Fibroblast of gingiva (primary cell): Measurements from ENCODE around the gene CST9.
"Not testable (repeated sequence)": the region's sequence is repeated elsewhere in the genome, so short reads cannot be mapped to it uniquely, and the experiment has no call there.

Experiments
- DNase-seq: peaks from one replicate; pipeline ENCODE4 v3.0.0-alpha.2; 2011; ENCODE audit warnings: low read depth

Gene CST9

DNA sequence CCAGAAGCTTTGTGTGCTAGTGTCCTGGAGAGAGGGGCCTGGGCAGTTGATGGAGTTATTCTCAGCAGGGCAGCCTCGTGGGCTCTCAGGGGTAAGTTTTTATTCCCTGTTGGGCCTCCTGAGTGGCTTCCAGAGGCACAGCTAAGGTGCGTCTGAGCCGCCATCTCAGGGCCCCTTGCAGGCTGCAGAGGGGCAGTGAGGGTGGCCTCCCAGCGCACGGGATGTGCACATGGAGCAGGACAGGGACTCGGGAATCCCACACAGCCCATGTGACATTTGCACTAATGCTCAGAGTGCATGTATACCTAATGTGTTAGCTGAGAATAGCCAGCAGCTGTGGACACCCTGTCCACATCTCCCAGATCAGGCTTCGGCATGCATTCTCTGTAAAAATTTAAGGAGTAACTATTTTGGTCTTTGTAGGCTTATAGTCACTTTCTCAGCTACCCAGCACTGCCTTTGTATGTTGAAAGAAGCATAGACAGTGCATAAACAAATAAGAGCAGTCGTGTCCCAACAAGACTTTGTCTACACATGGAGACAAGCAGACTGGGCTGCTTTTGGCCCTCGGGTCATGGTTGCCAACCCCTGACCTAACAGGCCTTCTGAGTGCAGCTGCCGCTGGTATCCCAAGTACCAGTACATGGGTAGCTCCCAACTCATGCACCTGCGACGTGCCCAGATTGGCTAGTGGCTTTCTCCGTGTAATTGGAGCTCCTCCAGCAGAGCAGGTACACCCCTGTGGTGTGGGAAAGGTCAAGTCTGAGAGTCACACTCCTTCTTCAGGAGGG lies 18.8 kb downstream of the CST9 start:
- DNase-seq, result no peak

DNA sequence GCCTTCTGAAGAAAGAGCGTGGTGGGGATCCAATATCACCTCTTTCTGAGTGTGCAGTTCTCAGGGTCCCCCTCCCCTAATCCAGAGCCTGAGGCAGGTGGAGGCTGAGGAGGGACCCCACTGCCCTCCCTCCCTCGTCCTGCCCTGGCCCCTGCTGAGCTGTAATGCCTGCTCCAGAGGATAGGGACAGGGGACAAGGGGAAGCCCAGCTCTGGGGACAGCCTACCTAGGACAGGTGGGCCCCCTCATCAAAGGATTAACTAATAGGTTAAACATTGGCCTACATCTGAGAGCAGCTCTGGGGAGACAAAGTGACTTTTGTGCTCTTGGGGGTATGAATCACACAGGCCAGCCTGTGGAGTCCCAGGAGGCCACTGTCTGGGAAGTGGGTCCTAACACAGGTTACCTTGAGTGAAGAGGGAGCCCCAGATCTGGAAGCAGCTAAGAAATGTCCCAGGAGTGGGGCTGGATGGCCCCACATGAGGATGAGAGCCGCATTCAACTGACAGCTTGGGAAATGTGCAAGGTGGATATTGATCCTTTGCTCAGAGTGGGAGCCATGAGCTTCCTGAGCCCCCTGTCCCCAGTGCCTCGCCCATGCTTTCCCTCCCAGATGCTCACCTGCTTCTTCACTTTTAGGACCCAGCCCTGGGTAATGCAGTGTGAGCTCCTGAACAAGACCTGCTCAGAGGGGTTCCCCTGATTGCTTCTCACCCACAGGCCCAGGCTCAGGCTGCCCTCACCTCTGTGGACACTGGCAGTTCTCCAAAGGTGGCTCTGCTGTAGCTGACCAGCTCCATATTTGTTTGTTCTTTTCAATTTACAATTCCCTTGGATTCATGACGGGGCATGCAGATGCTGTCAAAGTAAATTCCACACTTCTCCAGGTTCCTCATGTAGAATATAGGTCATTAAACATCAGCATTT lies 19.6 kb downstream of the CST9 start:
- no peak for DNase-seq

DNA sequence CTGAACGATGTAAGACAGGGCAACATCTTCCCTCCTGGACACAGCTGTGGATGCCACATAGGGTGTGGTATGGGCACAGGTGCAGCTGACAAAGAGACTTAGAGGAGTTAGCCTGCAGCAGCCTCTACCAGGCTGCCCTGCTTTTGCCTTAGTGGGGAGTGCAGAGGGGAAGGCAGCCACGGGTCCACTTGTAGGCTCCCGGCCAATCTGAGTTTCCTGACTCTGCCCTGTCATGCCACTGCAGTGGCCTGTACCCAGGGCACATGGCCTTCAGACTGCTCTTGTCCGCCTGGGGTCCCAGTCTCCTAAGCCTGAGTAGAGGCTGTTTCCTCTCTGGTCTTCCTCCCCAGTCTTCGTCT lies 20.3 kb downstream of the CST9 start:
- DNase-seq, result no peak

DNA sequence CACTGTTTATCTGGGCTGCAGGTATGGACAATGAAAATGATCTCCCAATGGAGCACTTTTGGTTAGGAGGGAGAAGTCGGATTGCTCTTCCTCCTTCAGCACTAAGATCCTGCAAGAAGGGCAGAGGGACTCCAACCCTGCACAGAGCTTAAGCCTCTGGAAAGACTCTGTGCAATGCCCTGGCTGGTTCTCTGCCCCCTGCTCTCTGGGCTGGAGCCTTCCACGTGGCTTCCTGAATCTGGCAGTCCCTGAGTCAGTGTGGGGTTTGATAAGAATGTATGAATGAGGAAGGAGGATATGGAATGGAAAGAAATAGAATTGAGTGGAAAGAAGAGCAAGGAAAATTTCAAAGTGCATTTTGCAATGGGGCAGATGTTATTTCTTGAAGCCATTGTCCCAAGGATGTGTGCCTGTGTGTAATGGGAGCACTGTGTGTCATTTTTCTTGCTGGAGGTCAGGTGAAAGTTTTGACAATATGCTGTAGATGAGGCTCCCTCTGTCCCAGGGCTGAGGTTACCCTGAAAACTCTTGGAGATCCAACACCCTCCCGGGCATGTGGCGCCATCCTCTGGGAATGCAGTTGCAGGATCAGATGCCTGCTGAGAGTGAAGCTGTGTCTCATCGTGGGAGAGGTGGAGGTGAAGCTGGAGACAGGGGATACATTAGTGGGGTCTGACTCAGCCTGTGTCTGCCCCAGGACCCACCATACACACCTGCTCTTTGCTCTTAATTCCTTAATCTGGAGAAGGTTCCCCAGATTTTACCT lies 21.1 kb downstream of the CST9 start:
- no peak for DNase-seq

DNA sequence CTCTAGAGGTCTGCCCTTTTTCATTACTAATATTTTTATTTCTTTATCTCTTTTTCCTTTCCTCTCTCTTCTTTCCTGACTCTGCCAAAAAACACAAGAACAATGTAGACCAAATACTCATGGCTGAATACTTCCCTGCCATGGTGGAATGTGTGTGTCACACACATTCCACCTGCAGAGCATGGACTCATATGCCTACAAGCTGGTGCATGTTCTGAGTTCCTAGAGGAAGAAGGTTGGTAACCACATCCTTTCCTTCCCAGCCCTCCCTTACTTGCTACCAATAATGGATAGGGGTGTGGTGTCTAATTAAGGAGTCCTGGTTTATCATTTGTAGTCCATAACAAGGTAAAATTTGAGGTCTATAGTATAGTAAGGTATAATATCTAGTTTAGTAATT lies 22.2 kb downstream of the CST9 start:
- no peak for DNase-seq

DNA sequence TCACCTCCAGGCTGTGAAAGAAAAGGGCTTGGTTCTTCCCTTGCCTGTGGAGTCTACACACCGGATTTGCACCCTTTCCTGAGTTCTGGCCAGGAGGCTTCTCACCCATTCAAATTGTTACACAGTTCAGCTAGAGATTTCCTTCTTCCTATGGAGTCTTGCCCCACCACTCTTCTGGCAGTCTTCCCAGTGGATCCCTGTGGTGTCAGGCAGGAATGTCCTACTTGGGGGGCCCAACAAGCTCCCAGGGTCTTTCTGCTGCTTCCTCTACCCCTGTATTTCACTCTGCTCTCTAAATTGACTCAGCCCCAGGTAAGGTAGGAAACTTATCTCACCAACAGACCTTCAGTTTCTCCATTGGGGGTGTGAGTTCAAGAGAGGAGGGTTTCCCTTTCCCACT lies 23.4 kb downstream of the CST9 start:
- DNase-seq, result no peak

DNA sequence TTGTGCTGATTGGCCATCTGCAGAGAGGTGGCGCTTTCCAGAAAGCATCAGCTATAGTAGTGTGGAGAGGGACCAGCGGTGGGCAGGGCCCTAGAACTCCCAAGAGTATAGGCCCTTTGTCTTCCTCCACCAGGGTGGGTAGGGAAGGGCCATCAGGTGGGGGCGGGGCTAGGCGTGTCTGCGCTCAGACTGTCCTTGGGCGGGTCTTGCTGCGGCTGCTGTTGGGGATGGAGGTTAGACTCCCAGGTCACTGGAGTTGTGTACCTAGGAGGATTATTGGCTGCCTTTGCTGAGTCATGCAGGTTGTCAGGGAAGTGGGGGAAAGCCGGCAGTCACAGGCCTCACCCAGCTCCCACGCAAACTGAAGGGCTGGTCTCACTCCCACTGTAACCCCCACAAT lies 23.9 kb downstream of the CST9 start:
- not testable (repeated sequence) for DNase-seq

DNA sequence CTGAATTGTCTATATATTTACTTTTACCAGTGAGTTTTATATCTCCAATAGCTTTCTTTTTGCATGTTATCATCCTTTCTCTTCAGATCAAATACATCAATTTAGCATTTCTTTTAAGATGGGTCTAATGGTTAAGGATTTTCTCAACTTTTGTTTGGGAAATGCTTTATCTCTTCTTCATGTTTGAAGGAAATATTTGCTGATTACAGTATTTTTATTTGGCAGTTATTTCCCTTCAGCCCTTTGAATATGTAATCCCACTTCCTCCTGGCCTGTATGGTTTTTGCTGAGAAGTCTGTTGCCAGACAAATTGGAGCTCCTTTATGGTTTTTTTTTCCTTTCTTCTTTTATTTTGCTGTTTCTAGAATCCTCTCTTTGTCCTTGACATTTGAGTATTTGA lies 30.7 kb downstream of the CST9 start:
- DNase-seq, result no peak

DNA sequence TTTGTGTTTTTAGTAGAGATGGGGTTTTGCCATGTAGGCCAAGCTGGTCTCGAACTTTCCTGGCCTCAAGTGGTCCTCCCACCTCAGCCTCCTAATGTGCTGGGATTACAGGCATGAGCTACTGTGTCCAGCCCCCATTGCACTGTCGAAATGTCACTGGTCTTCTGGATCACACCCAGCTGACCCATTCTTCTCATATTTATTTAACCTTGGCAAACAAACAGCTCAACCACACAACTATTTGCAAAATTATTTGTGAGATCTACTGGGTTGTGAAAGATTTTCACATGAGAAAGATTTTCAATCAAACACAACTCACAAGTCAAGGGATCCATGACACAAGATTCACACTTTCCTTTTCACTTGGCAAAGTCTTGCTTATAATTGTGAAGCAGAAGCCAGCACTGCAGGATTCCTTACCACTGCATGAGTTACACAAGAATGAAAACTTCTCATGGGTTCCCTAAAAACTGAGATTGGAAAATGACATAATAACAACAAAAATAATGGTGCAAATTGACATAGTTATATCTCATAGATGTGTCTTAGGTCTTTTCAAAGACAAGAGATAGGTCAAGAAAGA lies 35.4 kb downstream of the CST9 start:
- DNase-seq, result no peak

DNA sequence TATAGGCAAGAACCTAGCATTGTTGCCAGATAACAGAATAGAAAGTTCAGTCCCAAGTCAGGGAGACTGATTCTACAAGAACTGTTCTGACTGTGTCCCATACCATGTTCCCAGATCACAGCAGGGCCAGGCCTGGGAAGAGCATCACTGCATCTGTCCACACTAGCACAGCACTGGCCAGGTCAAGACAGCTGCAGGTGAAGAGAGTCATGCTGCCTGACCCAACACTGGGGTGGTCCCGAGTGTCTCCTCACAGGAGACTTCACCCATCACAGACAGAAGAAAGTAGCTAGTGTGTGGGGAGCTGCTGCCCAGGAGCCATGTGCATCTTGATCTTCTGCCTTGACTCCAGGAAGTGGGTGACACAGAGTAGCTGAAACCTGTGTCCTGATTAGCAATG lies 36.1 kb downstream of the CST9 start:
- DNase-seq, result no peak

DNA sequence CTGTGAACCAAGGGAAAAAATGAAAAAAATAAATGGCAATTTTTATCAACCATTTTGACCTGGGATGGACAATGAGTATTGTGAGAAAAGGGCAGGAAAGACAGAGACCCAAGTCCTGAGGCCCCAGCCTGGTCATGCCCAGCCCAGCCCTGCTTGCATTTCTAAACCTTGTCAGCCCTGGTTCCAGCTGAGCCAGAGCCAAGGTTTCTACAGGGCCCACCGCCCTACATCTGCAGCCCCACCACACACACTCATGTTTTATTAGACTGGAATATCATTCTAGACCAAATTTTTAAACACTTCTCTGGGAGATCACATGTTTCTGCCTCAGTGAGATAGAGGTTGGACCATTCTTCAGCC lies 36.8 kb downstream of the CST9 start:
- DNase-seq, result no peak

DNA sequence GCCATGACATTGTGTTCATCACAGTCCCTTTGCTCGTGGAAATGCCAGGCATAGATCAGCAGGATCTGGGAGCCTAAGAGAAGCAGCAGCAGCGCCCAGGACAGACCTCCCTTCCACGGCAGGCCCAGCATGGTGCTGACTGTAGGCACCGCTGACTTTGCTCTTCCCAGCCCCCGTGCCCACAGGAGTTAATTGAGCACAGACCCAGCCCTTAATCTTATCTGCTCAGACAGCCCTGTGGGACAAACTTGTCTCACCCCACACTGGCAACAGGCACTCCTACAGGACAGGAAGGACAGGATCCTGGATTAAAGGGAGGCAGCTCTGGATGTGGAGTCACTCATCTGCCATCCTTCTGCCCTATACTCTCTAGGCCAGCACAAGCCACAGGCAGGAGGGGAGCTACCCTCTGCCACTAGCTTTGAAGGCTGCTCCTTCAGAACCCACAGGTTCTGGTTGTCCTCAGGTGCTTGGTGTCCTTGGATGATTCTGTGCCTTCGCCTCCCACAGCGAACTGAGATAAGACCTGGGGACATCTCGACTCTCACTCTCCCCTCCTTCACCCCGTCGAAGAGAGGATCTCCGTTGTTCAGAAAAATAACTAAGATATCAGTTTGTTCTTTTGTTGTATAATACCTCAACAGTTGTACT lies 37.3 kb downstream of the CST9 start, which contains the start of gene CST9L:
Gene CST9L (minus strand): TSS at position 165 of the 651 bp plus-strand sequence. CDS start 34 bp downstream, at position 131.
- DNase-seq, result no peak

DNA sequence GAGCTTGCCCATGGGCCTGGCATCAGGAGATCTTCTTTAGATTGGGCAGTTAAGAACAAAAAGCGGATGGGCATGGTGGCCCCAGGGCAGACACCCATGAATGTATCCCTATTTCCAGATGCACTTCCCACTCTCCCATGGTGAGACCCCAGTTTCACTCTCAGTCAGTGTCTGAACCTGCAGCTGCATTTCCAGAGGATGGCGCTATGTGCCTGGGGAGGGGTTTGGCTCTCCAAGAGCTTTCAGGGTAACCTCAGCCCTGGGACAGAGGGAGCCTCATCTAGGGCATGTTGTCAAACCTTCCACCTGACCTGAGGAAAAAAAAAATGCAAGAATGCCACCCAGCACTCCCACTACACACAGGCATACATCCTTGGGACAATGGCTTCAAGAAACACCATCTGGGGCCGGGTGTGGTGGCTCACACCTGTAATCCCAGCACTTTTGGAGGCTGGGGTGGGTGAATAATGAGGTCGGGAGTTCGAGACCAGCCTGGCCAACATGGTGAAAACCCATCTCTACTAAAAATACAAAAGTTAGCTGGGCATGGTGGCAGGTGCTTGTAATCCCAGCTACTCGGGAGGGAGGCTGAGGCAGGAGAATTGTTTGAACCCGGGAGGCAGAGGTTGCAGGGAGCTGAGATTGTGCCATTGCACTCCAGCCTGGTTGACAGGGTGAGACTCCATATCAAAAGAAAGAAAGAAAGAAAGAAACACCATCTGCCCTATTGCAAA lies 39.4 kb downstream of the CST9 start:
- no peak for DNase-seq

DNA sequence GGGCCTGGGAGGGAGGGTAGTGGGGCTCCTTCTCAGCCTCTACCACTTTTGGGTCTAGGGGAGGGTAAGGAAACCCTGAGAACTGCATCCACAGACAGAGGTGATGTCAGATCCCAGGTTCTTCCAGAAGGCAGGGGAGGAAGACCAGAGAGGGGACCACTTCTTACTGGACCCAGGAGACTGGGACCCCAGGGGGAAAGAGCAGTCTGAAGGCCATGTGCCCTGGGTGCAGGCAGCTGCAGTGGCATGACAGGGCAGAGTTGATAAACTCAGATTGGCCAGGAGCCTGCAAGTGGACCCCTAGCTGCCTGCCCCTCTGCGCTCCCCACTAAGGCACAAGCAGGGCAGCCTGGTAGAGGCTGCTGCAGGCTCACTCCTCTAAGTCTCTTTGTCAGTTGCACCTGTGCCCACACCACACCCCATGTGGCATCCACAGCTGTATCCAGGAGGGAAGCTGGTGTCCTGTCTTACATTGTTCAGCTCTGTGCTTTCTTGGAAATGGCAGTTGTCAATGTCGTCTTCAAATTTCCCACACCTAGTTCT lies 40.1 kb downstream of the CST9 start:
- no peak for DNase-seq

DNA sequence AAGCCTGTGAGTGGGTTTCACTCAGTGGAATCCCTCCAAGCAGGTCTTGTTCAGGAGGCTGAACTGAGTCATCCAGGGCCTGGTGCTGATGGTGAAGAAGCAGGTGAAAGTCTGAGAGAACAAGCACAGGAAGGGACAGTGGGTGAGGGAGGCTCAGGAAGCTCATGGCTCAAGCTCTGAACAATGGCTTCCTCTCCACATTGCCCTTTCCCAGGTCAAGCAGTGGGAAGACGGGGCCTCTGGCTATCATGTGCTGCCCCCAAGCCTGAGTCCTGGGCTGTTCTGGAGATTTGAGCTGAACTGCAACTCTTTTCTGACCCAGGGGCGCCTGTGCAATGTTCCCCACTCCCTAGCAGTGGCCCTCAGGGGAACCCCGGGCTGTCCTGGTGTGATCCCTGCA lies 40.8 kb downstream of the CST9 start:
- no peak for DNase-seq

DNA sequence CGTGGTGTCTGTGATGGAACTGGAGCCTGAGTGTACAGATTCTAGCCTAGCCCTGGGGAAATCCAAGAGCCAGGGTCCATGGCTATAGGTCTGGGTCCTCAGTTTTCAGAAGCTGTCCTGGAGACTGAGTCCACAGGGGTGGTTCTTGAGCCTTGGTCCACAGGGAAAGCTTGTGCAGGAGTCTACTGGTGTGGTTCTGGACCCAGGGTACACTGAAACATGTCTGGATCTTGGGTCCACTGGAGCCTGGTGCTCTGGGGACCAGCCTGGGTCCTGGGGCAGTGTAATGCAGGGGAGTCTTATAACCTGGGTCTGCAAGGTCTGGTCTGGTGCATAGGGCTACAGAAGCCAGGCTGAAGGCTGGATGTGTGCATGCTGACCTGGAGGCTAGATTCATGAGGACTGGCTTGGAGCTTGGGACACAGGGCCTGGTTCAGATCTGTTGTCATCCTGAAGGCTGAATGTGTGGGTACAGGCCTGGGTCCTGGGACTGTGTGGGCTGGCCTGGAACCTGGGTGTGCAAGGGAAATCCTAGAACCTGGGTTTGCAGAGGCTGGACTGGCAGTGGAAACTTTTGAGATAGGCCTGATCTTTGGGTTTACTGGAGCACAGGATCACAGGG lies 42.9 kb downstream of the CST9 start:
- DNase-seq, result no peak

DNA sequence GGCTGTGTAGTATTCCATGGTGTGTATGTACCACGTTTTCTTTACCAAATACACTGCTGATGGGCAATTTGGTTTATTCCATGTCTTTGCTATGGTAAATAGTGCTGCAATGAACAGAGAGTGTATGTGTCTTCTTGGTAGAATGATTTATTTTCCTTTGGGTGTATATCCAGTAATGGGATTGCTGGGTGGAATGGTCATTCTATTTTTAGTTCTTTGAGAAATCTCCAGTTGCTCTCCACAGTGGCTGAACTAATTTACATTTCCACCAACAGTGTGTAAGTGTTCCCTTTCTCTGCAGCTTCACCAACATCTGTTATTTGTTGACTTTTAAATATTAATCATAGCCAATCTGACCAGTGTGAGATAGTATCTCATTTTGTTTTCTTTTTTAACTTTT lies 51.3 kb downstream of the CST9 start:
- DNase-seq, result no peak
